Body of pancreas (tissue), 4 donors: ENCODE measurements around the gene LRRC32.

Experiments
- POLR2A ChIP-seq, 3 donors: fragments of 450-650 bp; IDR thresholded peaks; one replicate each; pipeline ENCODE4 v1.6.1; 2016; ENCODE audit warnings: antibody characterized with exemption in 3 of 3, mild to moderate bottlenecking in 2 of 3
- TF ChIP-seq, protein P1 (sequence below), 7 experiments: fragments of 450-650 bp in 4 of 7; fragments of 200-600 bp in 3 of 7; sonication (generic) in 3 of 7; IDR thresholded peaks; one replicate each; pipeline ENCODE4 v1.5.1; 2016 to 2019; ENCODE audit warnings: antibody characterized with exemption in 7 of 7

DNA sequence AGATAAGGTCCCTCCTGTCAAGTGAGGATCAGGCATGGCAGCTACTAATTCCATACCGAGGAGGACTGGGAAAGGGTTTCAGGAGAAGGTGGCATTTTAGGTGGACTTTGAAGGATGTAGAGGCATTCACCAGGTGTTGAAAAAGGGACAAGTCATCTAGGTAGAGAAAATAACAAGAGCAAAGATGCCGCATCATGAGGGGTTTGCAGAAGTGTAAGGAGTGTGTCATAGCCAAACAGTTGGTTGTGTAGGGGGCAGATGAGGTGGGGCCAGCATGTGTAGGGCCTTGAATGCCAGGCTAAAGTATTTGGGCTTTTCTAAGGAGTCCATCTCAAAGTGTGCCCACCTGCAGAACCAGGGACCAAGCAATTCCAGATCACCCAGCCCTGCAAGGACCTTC lies 11.6 kb upstream of the LRRC32 start:
- TF ChIP-seq POLR2A (IDR thresholded peaks at IDR 0.05), result no peak
- TF ChIP-seq, protein P1, sequence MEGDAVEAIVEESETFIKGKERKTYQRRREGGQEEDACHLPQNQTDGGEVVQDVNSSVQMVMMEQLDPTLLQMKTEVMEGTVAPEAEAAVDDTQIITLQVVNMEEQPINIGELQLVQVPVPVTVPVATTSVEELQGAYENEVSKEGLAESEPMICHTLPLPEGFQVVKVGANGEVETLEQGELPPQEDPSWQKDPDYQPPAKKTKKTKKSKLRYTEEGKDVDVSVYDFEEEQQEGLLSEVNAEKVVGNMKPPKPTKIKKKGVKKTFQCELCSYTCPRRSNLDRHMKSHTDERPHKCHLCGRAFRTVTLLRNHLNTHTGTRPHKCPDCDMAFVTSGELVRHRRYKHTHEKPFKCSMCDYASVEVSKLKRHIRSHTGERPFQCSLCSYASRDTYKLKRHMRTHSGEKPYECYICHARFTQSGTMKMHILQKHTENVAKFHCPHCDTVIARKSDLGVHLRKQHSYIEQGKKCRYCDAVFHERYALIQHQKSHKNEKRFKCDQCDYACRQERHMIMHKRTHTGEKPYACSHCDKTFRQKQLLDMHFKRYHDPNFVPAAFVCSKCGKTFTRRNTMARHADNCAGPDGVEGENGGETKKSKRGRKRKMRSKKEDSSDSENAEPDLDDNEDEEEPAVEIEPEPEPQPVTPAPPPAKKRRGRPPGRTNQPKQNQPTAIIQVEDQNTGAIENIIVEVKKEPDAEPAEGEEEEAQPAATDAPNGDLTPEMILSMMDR (IDR thresholded peaks at IDR 0.05), result no peak
